Keratinocyte (primary cell): ENCODE results near the gene RABGAP1. TPM values are rescaled to one million over a fixed set of nuclear protein-coding genes. Genes with fewer than 3 reads are reported as not detected.

Experiments
- DNase-seq: peaks from one replicate; pipeline ENCODE4 v3.0.0-alpha.2; 2011; ENCODE audit warnings: low read depth, missing footprints, low spot score
- FAIRE-seq: peaks from 2 replicates; lab custom pipeline; 2011; peaks lifted over from hg19 to GRCh38; lab: Jason Lieb, UNC
- H2AFZ ChIP-seq: 2 replicates; pipeline ENCODE4 v1.6.0; 2012; ENCODE audit warnings: low read length, control low read depth, inconsistent platforms; ENCODE audit not compliant: control insufficient read depth
- H3K27ac ChIP-seq: 2 replicates; pipeline ENCODE4 v1.5.1; 2011; ENCODE audit warnings: low read length; ENCODE audit not compliant: control insufficient read depth, insufficient read depth
- H3K27me3 ChIP-seq: 3 replicates; pipeline ENCODE4 v1.6.0; 2011; ENCODE audit warnings: low read length; ENCODE audit not compliant: control insufficient read depth, insufficient read depth; ENCODE audit errors: extremely low read depth
- H3K36me3 ChIP-seq, 2 experiments: 2 replicates in 1 of 2; 3 replicates in 1 of 2; pipeline ENCODE4 v1.5.1; 2011; ENCODE audit warnings: low read length in 2 of 2, mild to moderate bottlenecking in 1 of 2; ENCODE audit not compliant: control insufficient read depth in 2 of 2, insufficient read depth in 2 of 2; ENCODE audit errors: extremely low read depth in 1 of 2
- H3K4me1 ChIP-seq: 3 replicates; pipeline ENCODE4 v1.5.1; 2011; ENCODE audit warnings: low read length; ENCODE audit not compliant: control insufficient read depth, insufficient read depth; ENCODE audit errors: extremely low read depth
- H3K4me2 ChIP-seq: 3 replicates; pipeline ENCODE4 v1.6.0; 2011; ENCODE audit warnings: low read depth, low read length; ENCODE audit not compliant: control insufficient read depth, insufficient read depth; ENCODE audit errors: extremely low read depth
- H3K4me3 ChIP-seq, 3 experiments: fragments of 200-600 bp in 1 of 3; sonication (generic) in 1 of 3; 2 replicates in 2 of 3; 3 replicates in 1 of 3; pipeline ENCODE4 v1.5.1; 2011 to 2016; ENCODE audit warnings: low read length in 3 of 3, mild to moderate bottlenecking in 3 of 3, control low read depth in 2 of 3, inconsistent platforms in 1 of 3, low read depth in 1 of 3, mixed read lengths in 1 of 3, mixed run types in 1 of 3, moderate library complexity in 1 of 3; ENCODE audit not compliant: control insufficient read depth in 2 of 3, insufficient read depth in 2 of 3; ENCODE audit errors: extremely low read depth in 1 of 3
- H3K79me2 ChIP-seq: 2 replicates; pipeline ENCODE4 v1.6.0; 2012; ENCODE audit warnings: low read length; ENCODE audit not compliant: control insufficient read depth, insufficient read depth
- H3K9ac ChIP-seq: 3 replicates; pipeline ENCODE4 v1.6.0; 2011; ENCODE audit warnings: low read length; ENCODE audit not compliant: control insufficient read depth, insufficient read depth; ENCODE audit errors: extremely low read depth
- H3K9me1 ChIP-seq: 3 replicates; pipeline ENCODE4 v1.6.0; 2011; ENCODE audit warnings: low read length; ENCODE audit not compliant: control insufficient read depth, insufficient read depth; ENCODE audit errors: extremely low read depth
- H3K9me3 ChIP-seq: 2 replicates; pipeline ENCODE4 v1.5.1; 2012; ENCODE audit warnings: low read depth, low read length; ENCODE audit not compliant: control insufficient read depth
- H4K20me1 ChIP-seq: 3 replicates; pipeline ENCODE4 v1.6.0; 2011; ENCODE audit warnings: low read length; ENCODE audit not compliant: control insufficient read depth, insufficient read depth; ENCODE audit errors: extremely low read depth
- EZH2 ChIP-seq: IDR thresholded peaks from one replicate; pipeline ENCODE4 v1.6.1; 2012; ENCODE audit warnings: inconsistent platforms, mild to moderate bottlenecking, low read length, moderate library complexity
- dilution Hi-C: fragments of 300-500 bp; cut with MboI; formaldehyde crosslinking; loops from one replicate; pipeline ENCODE4 v1.7.0; 2020; ENCODE audit warnings: low sequenced_read_pairs; ENCODE audit not compliant: extremely low pct_ligation_motif_present
- polyA plus RNA-seq, 5 experiments: library from polyadenylated mRNA; depleted of rRNA in 3 of 5; stranded (reverse) in 3 of 5; stranded (forward) in 1 of 5; unstranded in 1 of 5; fragments of >200 nt; gene quantifications; 1 replicate in 1 of 5; 2 replicates in 3 of 5; 3 replicates in 1 of 5; pipeline versions ENCODE4 v1.2.1 to v1.2.3, GENCODE V29; 2011 to 2012; ENCODE audit warnings: missing spikeins in 2 of 5, low read depth in 1 of 5, low replicate concordance in 1 of 5
- TF ChIP-seq, protein P1 (sequence below), 3 experiments: IDR thresholded peaks in 1 of 3; conservative IDR thresholded peaks in 1 of 3; optimal IDR thresholded peaks in 1 of 3; 2 replicates in 2 of 3; 3 replicates in 1 of 3; pipeline versions ENCODE3 to v1.5.1; 2011; ENCODE audit warnings: low read length in 3 of 3, mild to moderate bottlenecking in 3 of 3, moderate library complexity in 2 of 3, control low read depth in 1 of 3, inconsistent platforms in 1 of 3; ENCODE audit not compliant: insufficient read depth in 2 of 3; ENCODE audit errors: extremely low read depth in 1 of 3

Gene RABGAP1
- polyA plus RNA-seq, 1 donor (not counting 4 experiments of a cell fraction or from before 2014, with no cell fraction given) = 40.6 TPM

DNA sequence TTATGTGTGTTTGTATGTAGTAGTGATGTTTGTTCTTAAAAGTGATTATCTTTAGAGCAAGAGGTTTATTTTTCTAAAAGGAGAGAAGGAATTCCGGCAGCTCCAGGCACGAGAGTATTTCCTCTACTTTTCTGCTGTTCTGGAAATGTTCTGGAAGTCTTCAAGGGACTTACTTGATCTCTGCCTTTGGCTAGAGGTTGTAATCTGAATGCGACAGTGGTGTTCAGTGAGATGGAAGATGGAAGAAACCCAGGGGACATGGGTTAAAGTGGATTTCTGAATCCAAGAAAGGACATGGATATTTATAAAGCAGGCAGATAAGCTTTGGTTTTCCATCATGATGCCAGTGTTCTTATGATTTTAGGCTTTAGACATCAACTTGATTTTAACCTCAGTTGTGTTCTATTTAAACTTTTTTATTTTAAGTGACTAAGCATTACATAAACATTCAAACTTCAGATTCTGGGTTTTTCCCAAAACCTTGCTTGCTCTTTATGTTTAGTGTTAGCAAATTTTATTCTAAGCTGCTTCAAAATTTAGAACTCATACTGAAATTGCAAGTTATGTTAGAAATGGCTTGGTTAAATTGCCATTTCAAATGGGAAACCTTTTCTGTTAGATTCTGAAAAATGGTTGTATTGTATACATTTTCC lies 96.2 kb downstream of the RABGAP1 start:
- Histone ChIP-seq H3K4me2 (no peak overlapping the region), H3K4me3 (no peak overlapping the region), H3K9ac (no peak overlapping the region), H4K20me1 (no peaks in the 10 kb centered on the region), H3K4me1 (no peaks in the 10 kb centered on the region), H3K27me3 (no peaks in the 10 kb centered on the region), H3K79me2 (no peaks in the 10 kb centered on the region), H3K9me3 (no peaks in the 10 kb centered on the region), H3K27ac (no peak overlapping the region), H3K9me1 (no peaks in the 10 kb centered on the region), H2AFZ (no peak overlapping the region), H3K36me3 (peaks cover 6 to 14% of the 10 kb centered on the region in 2 experiments)
- DNase-seq (no peak), FAIRE-seq (no peak)
- dilution Hi-C loops = no loop called here
- no peak for TF ChIP-seq EZH2
- TF ChIP-seq, protein P1, sequence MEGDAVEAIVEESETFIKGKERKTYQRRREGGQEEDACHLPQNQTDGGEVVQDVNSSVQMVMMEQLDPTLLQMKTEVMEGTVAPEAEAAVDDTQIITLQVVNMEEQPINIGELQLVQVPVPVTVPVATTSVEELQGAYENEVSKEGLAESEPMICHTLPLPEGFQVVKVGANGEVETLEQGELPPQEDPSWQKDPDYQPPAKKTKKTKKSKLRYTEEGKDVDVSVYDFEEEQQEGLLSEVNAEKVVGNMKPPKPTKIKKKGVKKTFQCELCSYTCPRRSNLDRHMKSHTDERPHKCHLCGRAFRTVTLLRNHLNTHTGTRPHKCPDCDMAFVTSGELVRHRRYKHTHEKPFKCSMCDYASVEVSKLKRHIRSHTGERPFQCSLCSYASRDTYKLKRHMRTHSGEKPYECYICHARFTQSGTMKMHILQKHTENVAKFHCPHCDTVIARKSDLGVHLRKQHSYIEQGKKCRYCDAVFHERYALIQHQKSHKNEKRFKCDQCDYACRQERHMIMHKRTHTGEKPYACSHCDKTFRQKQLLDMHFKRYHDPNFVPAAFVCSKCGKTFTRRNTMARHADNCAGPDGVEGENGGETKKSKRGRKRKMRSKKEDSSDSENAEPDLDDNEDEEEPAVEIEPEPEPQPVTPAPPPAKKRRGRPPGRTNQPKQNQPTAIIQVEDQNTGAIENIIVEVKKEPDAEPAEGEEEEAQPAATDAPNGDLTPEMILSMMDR (optimal IDR thresholded peaks at IDR 0.05 in 1 of 3, IDR thresholded peaks at IDR 0.05 in 1 of 3, conservative IDR thresholded peaks at IDR 0.05 in 1 of 3; ENCODE audit: extremely low read depth in 1 of 3, insufficient read depth in 2 of 3, low read length in 3 of 3) = no peak

DNA sequence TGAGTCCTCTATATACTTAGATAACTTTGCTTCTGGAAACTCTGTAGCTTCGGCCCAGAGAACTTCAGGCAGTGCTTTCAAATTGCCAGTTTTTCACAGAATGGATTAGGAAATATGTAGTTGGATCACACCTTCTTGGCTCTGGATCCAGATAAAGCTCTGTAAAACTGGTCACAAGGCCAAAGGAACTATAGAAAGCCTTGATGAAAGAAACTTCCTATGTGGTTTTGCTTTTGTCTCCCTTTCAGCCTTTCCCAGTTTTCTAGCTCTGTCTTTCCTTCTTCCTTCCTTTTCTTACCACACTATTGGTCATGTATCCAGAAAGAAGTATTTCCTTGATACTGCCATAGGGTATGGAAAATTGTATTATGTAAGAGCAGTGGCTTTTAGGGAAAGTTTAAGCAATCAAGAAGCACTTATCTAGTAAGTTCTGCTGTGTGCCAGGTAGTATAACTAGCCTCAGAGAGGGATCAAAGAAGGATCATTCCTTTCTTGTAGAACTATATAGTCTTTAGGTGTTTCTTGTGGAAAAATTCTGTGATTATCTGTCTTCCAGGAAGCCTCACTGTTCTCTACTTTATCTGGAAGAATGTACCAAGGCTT lies 98.9 kb downstream of the RABGAP1 start:
- Histone ChIP-seq H3K9me3 (no peaks in the 10 kb centered on the region), H3K9me1 (no peaks in the 10 kb centered on the region), H3K27me3 (no peaks in the 10 kb centered on the region), H3K9ac (no peak overlapping the region), H2AFZ (no peak overlapping the region), H3K4me3 (no peak overlapping the region), H3K79me2 (no peaks in the 10 kb centered on the region), H3K4me2 (no peak overlapping the region), H3K36me3 (peaks cover 4 to 7% of the 10 kb centered on the region in 2 experiments), H3K4me1 (no peaks in the 10 kb centered on the region), H4K20me1 (no peaks in the 10 kb centered on the region), H3K27ac (no peak overlapping the region)
- no peak for DNase-seq
- no peak for FAIRE-seq
- dilution Hi-C loops = no loop called here
- TF ChIP-seq EZH2 = no peak
- TF ChIP-seq, protein P1 (optimal IDR thresholded peaks at IDR 0.05 in 1 of 3, IDR thresholded peaks at IDR 0.05 in 1 of 3, conservative IDR thresholded peaks at IDR 0.05 in 1 of 3; ENCODE audit: extremely low read depth in 1 of 3, insufficient read depth in 2 of 3, low read length in 3 of 3) = no peak
